Measurements from ENCODE around the gene TIPARP. TPM values are rescaled to one million over a fixed set of nuclear protein-coding genes. Genes with fewer than 3 reads are reported as not detected.
A peak's percentile ranks its signal among the peaks of the same experiment; 100 is the strongest.

TIPARP gene
- total RNA-seq, 4 donors from 2014 or later = 23.3 to 65.0 (median 31.2) TPM

- no peaks in the 10 kb centered on the region for H3K9me3 ChIP-seq
- intact Hi-C loops (cut with DNase I) = no loop called here
- no peak overlapping the region for H3K27ac ChIP-seq
- H3K36me3 ChIP-seq = no peaks in the 10 kb centered on the region
- H3K27me3 ChIP-seq = no peaks in the 10 kb centered on the region
- peaks cover 0 to 16% of the 10 kb centered on the region in 2 donors for H3K4me1 ChIP-seq
- no peak for DNase-seq
- no peak overlapping the region for H3K4me3 ChIP-seq (replicated peaks in 1 of 3)
- WGBS, 2 donors = 89 to 91% methylated on average over 8 of the region's 8 CpGs
- no peak for TF ChIP-seq CTCF (IDR thresholded peaks at IDR 0.05)
- no peak for TF ChIP-seq POLR2A (IDR thresholded peaks at IDR 0.05)
These were observed 10.2 kb upstream of the TIPARP start for GRCh38 chr3:156664011-156664830.

- Histone ChIP-seq H3K27me3 (no peaks in the 10 kb centered on the region), H3K4me1 (peaks cover 0 to 16% of the 10 kb centered on the region in 2 donors), H3K9me3 (no peaks in the 10 kb centered on the region), H3K36me3 (no peaks in the 10 kb centered on the region), H3K4me3 (replicated peaks in 1 of 3) (no peak overlapping the region), H3K27ac (no peak overlapping the region)
- no peak for DNase-seq
- intact Hi-C loops (cut with DNase I) = no loop called here
- TF ChIP-seq POLR2A (IDR thresholded peaks at IDR 0.05) (no peak), CTCF (IDR thresholded peaks at IDR 0.05) (no peak)
These were observed 9.6 kb upstream of the TIPARP start for GRCh38 chr3:156664831-156665178.

- H3K36me3 ChIP-seq = no peaks in the 10 kb centered on the region
- peaks cover 0 to 16% of the 10 kb centered on the region in 2 donors for H3K4me1 ChIP-seq
- H3K27me3 ChIP-seq = no peaks in the 10 kb centered on the region
- intact Hi-C loops (cut with DNase I) = no loop called here
- no peak for TF ChIP-seq POLR2A (IDR thresholded peaks at IDR 0.05)
- TF ChIP-seq CTCF (IDR thresholded peaks at IDR 0.05) = no peak
- DNase-seq = no peak
- H3K9me3 ChIP-seq = no peaks in the 10 kb centered on the region
- H3K4me3 ChIP-seq (replicated peaks in 1 of 3) = no peak overlapping the region
- H3K27ac ChIP-seq = no peak overlapping the region
- 55 to 65% methylated on average over 2 of the region's 2 CpGs for WGBS, 2 donors
These were observed 9.1 kb upstream of the TIPARP start for GRCh38 chr3:156665291-156665690.

- TF ChIP-seq POLR2A (IDR thresholded peaks at IDR 0.05) (no peak), CTCF (IDR thresholded peaks at IDR 0.05) (no peak)
- Histone ChIP-seq H3K4me3 (replicated peaks in 1 of 3) (no peak overlapping the region), H3K27ac (no peak overlapping the region), H3K36me3 (no peaks in the 10 kb centered on the region), H3K9me3 (no peaks in the 10 kb centered on the region), H3K4me1 (peaks cover 0 to 16% of the 10 kb centered on the region in 2 donors), H3K27me3 (no peaks in the 10 kb centered on the region)
- intact Hi-C loops (cut with DNase I) = no loop called here
- DNase-seq = no peak
- WGBS, 2 donors = 85 to 87% methylated on average over 1 of the region's 1 CpG
These were observed 8.3 kb upstream of the TIPARP start for GRCh38 chr3:156666073-156666472.

GRCh38 chr3:156668073-156668763 lies 6.2 kb upstream of the TIPARP start:
- TF ChIP-seq CTCF (IDR thresholded peaks at IDR 0.05) (no peak), POLR2A (IDR thresholded peaks at IDR 0.05) (no peak)
- Histone ChIP-seq H3K27ac (peak overlapping the region in 1 of 3 donors; percentile 17), H3K4me1 (peaks cover 0 to 16% of the 10 kb centered on the region in 2 donors), H3K9me3 (no peaks in the 10 kb centered on the region), H3K36me3 (no peaks in the 10 kb centered on the region), H3K27me3 (no peaks in the 10 kb centered on the region), H3K4me3 (replicated peaks in 1 of 3) (no peak overlapping the region)
- intact Hi-C loops (cut with DNase I) = no loop called here
- peak; percentile 19 to 20 for DNase-seq
- 21 to 24% methylated on average over 4 of the region's 4 CpGs for WGBS, 2 donors
